Spleen (tissue), 11 donors: ENCODE measurements around the gene PDIA5. TPM values are rescaled to one million over a fixed set of nuclear protein-coding genes. Genes with fewer than 3 reads are reported as not detected.
A peak's percentile ranks its signal among the peaks of the same experiment; 100 is the strongest.

ENCODE experiments used
- DNase-seq: peaks from one replicate; pipeline ENCODE4 v3.0.0-alpha.2; 2020
- H3K27ac ChIP-seq, 8 donors: fragments of 200-600 bp; sonication (generic) in 7 of 8; 1 replicate in 4 of 8; 2 replicates in 4 of 8; pipeline versions ENCODE4 v1.5.0 to v1.8.0; 2016 to 2021; ENCODE audit warnings: inconsistent platforms in 4 of 8, mild to moderate bottlenecking in 4 of 8, moderate library complexity in 1 of 8
- H3K27me3 ChIP-seq, 7 donors: fragments of 200-600 bp; sonication (generic) in 6 of 7; replicated peaks in 1 of 7; 1 replicate in 4 of 7; 2 replicates in 3 of 7; pipeline versions ENCODE4 v1.5.0 to v1.8.0; 2016 to 2021; ENCODE audit warnings: inconsistent platforms in 3 of 7, mild to moderate bottlenecking in 1 of 7
- H3K36me3 ChIP-seq, 6 donors: fragments of 200-600 bp; sonication (generic) in 5 of 6; 1 replicate in 4 of 6; 2 replicates in 2 of 6; pipeline versions ENCODE4 v1.5.0 to v1.8.0; 2016 to 2021; ENCODE audit warnings: inconsistent platforms in 2 of 6
- H3K4me1 ChIP-seq, 6 donors: fragments of 200-600 bp; sonication (generic) in 5 of 6; 1 replicate in 3 of 6; 2 replicates in 3 of 6; pipeline versions ENCODE4 v1.5.0 to v1.8.0; 2016 to 2021; ENCODE audit warnings: inconsistent platforms in 3 of 6
- H3K4me3 ChIP-seq, 8 donors: fragments of 200-600 bp; sonication (generic) in 7 of 8; 1 replicate in 4 of 8; 2 replicates in 4 of 8; pipeline versions ENCODE4 v1.5.0 to v1.8.0; 2016 to 2021; ENCODE audit warnings: inconsistent platforms in 4 of 8, mild to moderate bottlenecking in 4 of 8, moderate library complexity in 2 of 8
- H3K9me3 ChIP-seq, 8 donors: fragments of 200-600 bp; sonication (generic) in 7 of 8; 1 replicate in 4 of 8; 2 replicates in 4 of 8; pipeline versions ENCODE4 v1.5.0 to v1.8.0; 2016 to 2021; ENCODE audit warnings: inconsistent platforms in 4 of 8
- CTCF ChIP-seq, 11 experiments: fragments of 200-600 bp in 7 of 11; fragments of 450-650 bp in 4 of 11; sonication (generic) in 4 of 11; IDR thresholded peaks in 8 of 11; conservative IDR thresholded peaks in 3 of 11; 1 replicate in 7 of 11; 2 replicates in 4 of 11; pipeline versions ENCODE4 v1.4.0 to v1.8.0; 2016 to 2021; ENCODE audit warnings: antibody characterized with exemption in 11 of 11, inconsistent platforms in 4 of 11, mild to moderate bottlenecking in 1 of 11
- POLR2A ChIP-seq, 3 donors: fragments of 450-650 bp; IDR thresholded peaks; one replicate each; pipeline ENCODE4 v1.5.1; 2017; ENCODE audit warnings: antibody characterized with exemption in 3 of 3, mild to moderate bottlenecking in 1 of 3
- POLR2AphosphoS5 ChIP-seq, 3 donors: sonication (generic); formaldehyde crosslinking; IDR thresholded peaks; one replicate each; pipeline ENCODE4 v1.5.1; 2017; ENCODE audit warnings: antibody characterized with exemption in 3 of 3
- WGBS, 5 donors: extraction: QIAGEN DNeasy Blood & Tissue Kit in 3 of 5; methylation state at CpG; one replicate each; pipeline versions ENCODE4 v1.1.5 to v1.1.7; 2013 to 2018; 5-methylcytosine and 5-hydroxymethylcytosine counted together
- intact Hi-C: fragments of 100-400 bp; cut with DNase I; formaldehyde crosslinking; loops from one replicate; pipeline ENCODE4 v1.15.0; 2023; ENCODE audit warnings: low total_unique reads
- polyA plus RNA-seq, 3 donors: library from polyadenylated mRNA; stranded (reverse); fragments of 200-250 nt; gene quantifications; one replicate each; pipeline ENCODE4 v1.2.1, GENCODE V29; 2013
- total RNA-seq, 7 donors: library from RNA; depleted of rRNA in 3 of 7; stranded (reverse); fragments of >200 nt in 3 of 7; fragmentation: NEBNext Ultra II Directional in 4 of 7; extraction: Animal tissue kit (Norgen Biotek cat#: 25700) in 4 of 7; gene quantifications; one replicate each; pipeline versions ENCODE4 v1.1.0 to v1.2.1, GENCODE V29; 2016 to 2021
- donor health status: healthy with polysubstance abuse.
- donor health status: DM: no; HTN: no; CAD: no; lungs with moderate emphysema.
- donor health status: DM: no; HTN: no; CAD: no.
- donor health status: Bipolar disorder and iron deficiency.
- donor health status: healthy.
- donor health status: DM: no; HTN: no; CAD: no.
- donor health status: DM: yes; HTN: yes; CAD: no.

The PDIA5 gene
- total and polyA plus RNA-seq, 10 donors: 5.8 to 30.2 (median 19.7) TPM

GRCh38 chr3:123152687-123153086 lies 85.9 kb downstream of the PDIA5 start:
- H3K4me3 ChIP-seq: no peak overlapping the region
- TF ChIP-seq CTCF (IDR thresholded peaks at IDR 0.05 in 8 of 11, conservative IDR thresholded peaks at IDR 0.05 in 3 of 11) (no peak), POLR2AphosphoS5 (IDR thresholded peaks at IDR 0.05) (no peak), POLR2A (IDR thresholded peaks at IDR 0.05) (no peak)
- H3K9me3 ChIP-seq: peaks cover 0 to 8% (median 0%) of the 10 kb centered on the region in 8 donors
- H3K27ac ChIP-seq: peak overlapping the region in 1 of 8 donors; percentile 46
- H3K4me1 ChIP-seq: peaks cover 0 to 25% (median 0%) of the 10 kb centered on the region in 6 donors
- intact Hi-C loops: no loop called here
- no peak for DNase-seq
- 68 to 77% (median 73%) methylated on average over 3 of the region's 3 CpGs for WGBS, 5 donors
- peaks cover 0 to 94% (median 41%) of the 10 kb centered on the region in 6 donors for H3K36me3 ChIP-seq
- H3K27me3 ChIP-seq: no peaks in the 10 kb centered on the region

- peak overlapping the region in 2 of 8 donors; percentile 23 to 46 for H3K27ac ChIP-seq
- TF ChIP-seq CTCF (IDR thresholded peaks at IDR 0.05 in 8 of 11, conservative IDR thresholded peaks at IDR 0.05 in 3 of 11) (no peak), POLR2AphosphoS5 (IDR thresholded peaks at IDR 0.05) (no peak), POLR2A (IDR thresholded peaks at IDR 0.05) (no peak)
- intact Hi-C loops: no loop called here
- peaks cover 0 to 92% (median 38%) of the 10 kb centered on the region in 6 donors for H3K36me3 ChIP-seq
- peaks cover 0 to 8% (median 0%) of the 10 kb centered on the region in 8 donors for H3K9me3 ChIP-seq
- H3K4me1 ChIP-seq: peaks cover 0 to 25% (median 0%) of the 10 kb centered on the region in 6 donors
- H3K27me3 ChIP-seq: no peaks in the 10 kb centered on the region
- DNase-seq: no peak
- no peak overlapping the region for H3K4me3 ChIP-seq
- WGBS, 5 donors: 76 to 89% (median 83%) methylated on average over 6 of the region's 6 CpGs
These were observed 86.5 kb downstream of the PDIA5 start for GRCh38 chr3:123153125-123154019.

GRCh38 chr3:123154020-123154985 lies 87.5 kb downstream of the PDIA5 start:
- H3K27ac ChIP-seq: peak overlapping the region in 1 of 8 donors; percentile 46

More at GRCh38 chr3:123154020-123154985, 87.5 kb downstream of the PDIA5 start:
- Histone ChIP-seq H3K36me3 (peaks cover 0 to 94% (median 37%) of the 10 kb centered on the region in 6 donors), H3K4me3 (no peak overlapping the region), H3K9me3 (peaks cover 0 to 8% (median 0%) of the 10 kb centered on the region in 8 donors), H3K4me1 (peaks cover 0 to 25% (median 0%) of the 10 kb centered on the region in 6 donors), H3K27me3 (no peaks in the 10 kb centered on the region)
- 60 to 83% (median 64%) methylated on average over 7 of the region's 7 CpGs for WGBS, 5 donors
- TF ChIP-seq CTCF (IDR thresholded peaks at IDR 0.05 in 8 of 11, conservative IDR thresholded peaks at IDR 0.05 in 3 of 11) (no peak), POLR2AphosphoS5 (IDR thresholded peaks at IDR 0.05) (no peak), POLR2A (IDR thresholded peaks at IDR 0.05) (no peak)
- intact Hi-C loops: no loop called here
- no peak for DNase-seq
